HepG2 (cell line): ENCODE measurements around the gene JAK1.

Experiments
- ATF7 ChIP-seq, 2 experiments: fragments of 450-650 bp in 1 of 2; sonication (generic) in 1 of 2; formaldehyde crosslinking in 1 of 2; IDR thresholded peaks; 2 replicates each; pipeline versions ENCODE4 v1.4.0 to v1.6.1; 2016 to 2020; ENCODE audit warnings: antibody characterized with exemption in 1 of 2, mild to moderate bottlenecking in 1 of 2, missing genetic modification reagents in 1 of 2
- SMAD3 ChIP-seq: sonication (generic); formaldehyde crosslinking; IDR thresholded peaks from 2 replicates; pipeline ENCODE4 v1.4.0; 2020; ENCODE audit warnings: missing genetic modification reagents
- ZC3H13 ChIP-seq: sonication (generic); formaldehyde crosslinking; IDR thresholded peaks from 2 replicates; pipeline ENCODE4 v1.8.1; 2023; ENCODE audit warnings: mild to moderate bottlenecking, missing genetic modification reagents, moderate library complexity

GRCh38 chr1:64996541-64997257 lies 30.4 kb upstream of the JAK1 start:
- TF ChIP-seq SMAD3 (CRISPR knock-in tag) (no peak), ZC3H13 (CRISPR knock-in tag) (no peak), ATF7 (IDR thresholded peaks at IDR 0.05) (no peak), ATF7 (CRISPR knock-in tag; IDR thresholded peaks at IDR 0.05) (no peak)
